ENCODE measurements around the gene RFTN1. TPM values are rescaled to one million over a fixed set of nuclear protein-coding genes. Genes with fewer than 3 reads are reported as not detected.
A peak's percentile ranks its signal among the peaks of the same experiment; 100 is the strongest.

The RFTN1 gene
- total RNA-seq, 1 donor from 2014 or later: 93.7 TPM

DNA sequence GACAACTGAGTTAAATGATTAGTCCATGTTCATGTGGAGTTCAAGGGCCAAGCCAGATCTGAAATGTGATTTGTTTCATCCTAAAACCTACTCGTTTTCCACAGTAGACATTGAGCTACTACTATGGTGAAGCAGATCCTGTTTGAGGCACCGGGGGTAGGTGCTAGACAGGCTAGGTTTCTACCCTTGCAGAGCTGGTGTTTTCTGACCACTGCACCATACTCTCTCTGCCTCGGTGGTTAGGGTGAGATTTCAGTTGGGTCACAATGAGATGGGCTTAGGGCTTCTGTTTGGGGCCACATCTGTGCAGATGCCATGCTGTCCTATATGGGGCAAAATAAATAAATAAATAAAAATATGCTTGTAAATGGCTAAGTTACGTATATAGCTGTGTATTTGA is 149.2 kb downstream of the RFTN1 start:
- no peaks in the 10 kb centered on the region for H3K9me3 Mint-ChIP-seq
- DNase-seq (ENCODE audit: low spot score): no peak
- H3K36me3 Mint-ChIP-seq (ENCODE audit: low read depth): peaks cover 67% of the 10 kb centered on the region
- H3K4me1 Mint-ChIP-seq (ENCODE audit: low read depth): peaks cover 18% of the 10 kb centered on the region
- H3K27me3 Mint-ChIP-seq (ENCODE audit: low read depth): no peaks in the 10 kb centered on the region
- intact Hi-C loops (cut with micrococcal nuclease): no loop called here
- H3K27ac Mint-ChIP-seq: no peak overlapping the region
- H3K4me3 Mint-ChIP-seq (ENCODE audit: low read depth): no peak overlapping the region

DNA sequence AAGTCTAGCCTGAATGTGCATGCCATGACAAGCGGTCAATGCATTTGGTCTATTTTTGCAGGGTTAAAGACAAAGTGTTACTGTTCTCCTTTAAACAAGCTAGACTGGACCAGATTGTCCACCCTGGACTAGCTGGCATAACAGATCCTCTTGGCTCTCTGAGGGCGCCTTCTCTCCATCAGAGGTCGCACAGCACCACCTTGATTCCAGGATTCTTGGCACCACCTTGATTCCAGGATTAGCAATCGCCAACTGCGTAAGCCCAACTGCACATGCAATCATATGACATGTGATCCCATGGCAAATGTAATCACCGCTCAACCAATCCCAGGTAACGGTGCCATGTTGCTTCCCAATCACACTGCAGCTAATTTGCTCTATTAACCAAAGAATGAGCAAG is 149.9 kb downstream of the RFTN1 start:
- intact Hi-C loops (cut with micrococcal nuclease): no loop called here
- Mint-ChIP-seq H3K9me3 (no peaks in the 10 kb centered on the region), H3K27ac (no peak overlapping the region), H3K4me1 (ENCODE audit: low read depth) (peaks cover 19% of the 10 kb centered on the region), H3K4me3 (ENCODE audit: low read depth) (no peak overlapping the region), H3K27me3 (ENCODE audit: low read depth) (no peaks in the 10 kb centered on the region), H3K36me3 (ENCODE audit: low read depth) (peaks cover 64% of the 10 kb centered on the region)
- no peak for DNase-seq (ENCODE audit: low spot score)

DNA sequence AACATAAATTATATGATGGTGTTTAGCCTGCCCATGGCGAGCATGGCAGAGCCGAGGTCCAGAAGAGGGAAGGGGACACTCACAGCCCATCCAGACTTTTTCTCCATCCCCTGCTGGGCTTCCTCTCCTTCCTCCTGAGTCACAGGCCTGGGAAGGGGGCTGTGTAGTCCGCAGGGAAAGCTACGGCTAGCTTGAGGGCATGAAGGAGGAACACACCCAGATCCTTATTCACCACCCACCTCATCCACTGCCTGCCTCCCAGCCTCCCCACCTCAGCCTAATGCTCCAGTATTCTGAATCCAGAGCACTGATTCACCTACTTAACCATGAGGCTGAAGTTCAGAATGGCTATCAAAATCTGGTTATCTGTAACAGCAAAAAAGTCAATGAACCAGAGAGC is 150.7 kb downstream of the RFTN1 start:
- Mint-ChIP-seq H3K4me1 (ENCODE audit: low read depth) (peaks cover 19% of the 10 kb centered on the region), H3K9me3 (no peaks in the 10 kb centered on the region), H3K27ac (no peak overlapping the region), H3K36me3 (ENCODE audit: low read depth) (peaks cover 59% of the 10 kb centered on the region), H3K4me3 (ENCODE audit: low read depth) (no peak overlapping the region), H3K27me3 (ENCODE audit: low read depth) (no peaks in the 10 kb centered on the region)
- intact Hi-C loops (cut with micrococcal nuclease): no loop called here
- DNase-seq (ENCODE audit: low spot score): no peak

GRCh38 chr3:16361087-16361486 is 152.4 kb downstream of the RFTN1 start:
- H3K27ac Mint-ChIP-seq: peak overlapping the region; percentile 13
- H3K36me3 Mint-ChIP-seq (ENCODE audit: low read depth): peaks cover 57% of the 10 kb centered on the region
- intact Hi-C loops (cut with micrococcal nuclease): no loop called here
- no peak overlapping the region for H3K4me3 Mint-ChIP-seq (ENCODE audit: low read depth)
- H3K27me3 Mint-ChIP-seq (ENCODE audit: low read depth): no peaks in the 10 kb centered on the region
- DNase-seq (ENCODE audit: low spot score): no peak
- H3K9me3 Mint-ChIP-seq: no peaks in the 10 kb centered on the region
- H3K4me1 Mint-ChIP-seq (ENCODE audit: low read depth): peaks cover 21% of the 10 kb centered on the region

DNA sequence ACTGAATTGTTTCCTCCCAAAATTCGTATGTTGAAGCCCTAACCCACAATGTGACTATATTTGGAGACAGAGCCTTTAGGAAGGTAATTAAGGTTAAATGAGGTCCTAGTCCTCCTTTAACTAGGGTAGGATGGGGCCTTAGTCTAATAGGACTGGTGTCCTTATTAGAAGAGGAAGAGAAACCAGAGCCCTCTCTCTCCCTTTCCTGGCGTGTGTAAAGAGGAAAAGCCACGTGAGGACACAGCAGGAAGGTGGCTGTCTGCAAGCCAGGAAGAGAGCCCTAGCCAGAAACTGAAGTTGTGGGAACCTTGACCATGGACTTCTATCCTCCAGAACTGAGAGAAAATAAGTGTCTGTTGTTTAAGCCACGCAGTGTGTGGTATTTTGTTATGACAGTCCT is 154.2 kb downstream of the RFTN1 start:
- Mint-ChIP-seq H3K27ac (peak overlapping the region; percentile 38), H3K9me3 (no peaks in the 10 kb centered on the region), H3K4me3 (ENCODE audit: low read depth) (no peak overlapping the region), H3K4me1 (ENCODE audit: low read depth) (peaks cover 21% of the 10 kb centered on the region), H3K27me3 (ENCODE audit: low read depth) (no peaks in the 10 kb centered on the region), H3K36me3 (ENCODE audit: low read depth) (peaks cover 51% of the 10 kb centered on the region)
- DNase-seq (ENCODE audit: low spot score): no peak
- intact Hi-C loops (cut with micrococcal nuclease): no loop called here

DNA sequence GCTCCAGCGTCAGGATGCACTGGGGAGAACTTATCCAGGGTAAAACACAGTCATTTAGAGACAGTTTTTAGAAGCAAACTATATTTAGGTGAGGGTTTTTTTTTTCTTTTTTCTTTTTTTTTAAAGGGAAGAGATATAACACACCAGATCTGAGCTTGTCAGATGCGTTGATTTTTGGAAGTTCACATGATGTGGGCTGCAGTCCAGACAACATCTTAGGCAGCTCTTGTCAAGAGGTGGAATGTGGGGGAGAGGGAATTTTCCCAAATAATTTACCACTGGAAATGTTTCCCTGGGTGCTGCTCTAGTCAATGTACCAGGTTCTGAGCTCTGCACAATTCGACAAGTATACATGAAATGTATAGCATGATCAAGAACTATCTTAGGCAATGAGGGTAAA is 155.2 kb downstream of the RFTN1 start:
- peaks cover 19% of the 10 kb centered on the region for H3K4me1 Mint-ChIP-seq (ENCODE audit: low read depth)
- no peak overlapping the region for H3K4me3 Mint-ChIP-seq (ENCODE audit: low read depth)
- H3K27me3 Mint-ChIP-seq (ENCODE audit: low read depth): no peaks in the 10 kb centered on the region
- H3K36me3 Mint-ChIP-seq (ENCODE audit: low read depth): peaks cover 46% of the 10 kb centered on the region
- intact Hi-C loops (cut with micrococcal nuclease): no loop called here
- no peak for DNase-seq (ENCODE audit: low spot score)
- no peaks in the 10 kb centered on the region for H3K9me3 Mint-ChIP-seq
- H3K27ac Mint-ChIP-seq: no peak overlapping the region

DNA sequence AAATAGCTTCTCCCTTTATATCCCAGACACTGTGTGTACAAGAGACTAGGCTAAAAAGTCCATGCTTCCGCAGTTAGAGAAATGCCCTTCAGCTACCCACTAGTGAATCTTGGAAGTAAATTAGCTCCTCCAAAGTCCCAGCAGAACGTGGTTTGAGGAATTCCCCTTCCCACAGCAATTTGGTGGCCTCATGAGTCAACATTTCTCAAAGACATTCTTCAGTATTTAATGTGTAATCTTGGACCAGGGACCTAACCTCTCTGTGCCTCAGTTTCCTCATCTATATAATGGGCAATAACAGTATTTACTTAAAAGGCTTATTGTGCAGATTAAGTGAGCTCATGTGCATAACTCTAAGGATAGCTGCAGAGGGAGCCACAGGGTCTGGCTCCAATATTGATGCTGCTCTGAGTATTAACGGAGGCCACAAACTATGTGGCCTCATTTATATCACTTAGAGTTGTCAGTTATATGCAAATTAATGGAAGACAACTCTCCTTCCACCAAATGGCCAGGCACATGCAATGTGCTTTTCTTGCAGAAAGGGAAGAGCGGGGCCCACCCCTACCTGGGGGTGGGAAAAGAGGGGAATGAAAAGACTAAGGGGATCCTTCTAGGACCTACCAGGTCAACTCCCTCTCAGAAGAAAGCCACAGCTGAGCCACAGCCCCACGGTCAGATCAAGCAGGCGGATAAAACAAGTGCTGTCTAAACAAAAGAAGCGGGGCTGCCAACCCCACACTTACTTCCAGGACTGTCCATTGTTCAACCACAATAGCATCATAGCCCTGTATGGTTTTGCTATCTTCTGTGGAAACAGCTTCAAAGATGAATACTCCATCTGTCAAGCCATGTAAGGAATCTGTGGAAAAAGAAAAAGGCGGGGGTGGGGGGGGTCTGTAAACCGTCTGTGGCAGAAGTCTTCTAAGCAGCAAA is 156.0 kb downstream of the RFTN1 start:
- intact Hi-C loops (cut with micrococcal nuclease): no loop called here
- H3K36me3 Mint-ChIP-seq (ENCODE audit: low read depth): peaks cover 46% of the 10 kb centered on the region
- DNase-seq (ENCODE audit: low spot score): no peak
- H3K9me3 Mint-ChIP-seq: no peaks in the 10 kb centered on the region
- no peaks in the 10 kb centered on the region for H3K27me3 Mint-ChIP-seq (ENCODE audit: low read depth)
- no peak overlapping the region for H3K4me3 Mint-ChIP-seq (ENCODE audit: low read depth)
- H3K27ac Mint-ChIP-seq: no peak overlapping the region
- H3K4me1 Mint-ChIP-seq (ENCODE audit: low read depth): peaks cover 19% of the 10 kb centered on the region

DNA sequence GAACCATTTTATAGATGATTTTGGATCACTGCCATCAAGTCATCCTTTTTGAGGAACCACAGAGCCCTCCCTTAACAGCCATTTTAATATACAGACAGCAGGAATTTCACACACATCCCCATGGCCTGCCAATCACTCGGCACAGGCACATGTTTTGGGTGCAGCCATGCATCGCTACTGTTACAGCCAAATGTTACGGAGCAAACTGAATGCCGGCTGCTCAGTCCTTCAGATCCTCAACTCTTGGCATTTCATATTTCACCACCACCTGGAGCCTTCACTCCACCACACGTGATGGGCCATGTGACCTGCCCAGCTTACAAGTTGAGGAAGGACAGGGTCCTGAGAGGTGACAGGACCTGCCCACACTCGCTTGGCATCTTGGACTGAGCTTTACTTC is 157.7 kb downstream of the RFTN1 start:
- Mint-ChIP-seq H3K9me3 (no peaks in the 10 kb centered on the region), H3K27ac (no peak overlapping the region), H3K27me3 (ENCODE audit: low read depth) (no peaks in the 10 kb centered on the region), H3K36me3 (ENCODE audit: low read depth) (peaks cover 40% of the 10 kb centered on the region), H3K4me3 (ENCODE audit: low read depth) (no peak overlapping the region), H3K4me1 (ENCODE audit: low read depth) (peaks cover 13% of the 10 kb centered on the region)
- intact Hi-C loops (cut with micrococcal nuclease): no loop called here
- DNase-seq (ENCODE audit: low spot score): no peak

GRCh38 chr3:16354291-16354690 is 159.2 kb downstream of the RFTN1 start:
- no peaks in the 10 kb centered on the region for H3K27me3 Mint-ChIP-seq (ENCODE audit: low read depth)
- H3K9me3 Mint-ChIP-seq: no peaks in the 10 kb centered on the region
- H3K36me3 Mint-ChIP-seq (ENCODE audit: low read depth): peaks cover 53% of the 10 kb centered on the region
- DNase-seq (ENCODE audit: low spot score): no peak
- peaks cover 9% of the 10 kb centered on the region for H3K4me1 Mint-ChIP-seq (ENCODE audit: low read depth)
- no peak overlapping the region for H3K27ac Mint-ChIP-seq
- intact Hi-C loops (cut with micrococcal nuclease): no loop called here
- H3K4me3 Mint-ChIP-seq (ENCODE audit: low read depth): no peak overlapping the region

- intact Hi-C loops (cut with micrococcal nuclease): no loop called here
- Mint-ChIP-seq H3K4me1 (ENCODE audit: low read depth) (peaks cover 4% of the 10 kb centered on the region), H3K36me3 (ENCODE audit: low read depth) (peaks cover 66% of the 10 kb centered on the region), H3K9me3 (no peaks in the 10 kb centered on the region), H3K27ac (no peak overlapping the region), H3K4me3 (ENCODE audit: low read depth) (no peak overlapping the region), H3K27me3 (ENCODE audit: low read depth) (no peaks in the 10 kb centered on the region)
- no peak for DNase-seq (ENCODE audit: low spot score)
These were observed 161.1 kb downstream of the RFTN1 start for GRCh38 chr3:16352428-16352827.

DNA sequence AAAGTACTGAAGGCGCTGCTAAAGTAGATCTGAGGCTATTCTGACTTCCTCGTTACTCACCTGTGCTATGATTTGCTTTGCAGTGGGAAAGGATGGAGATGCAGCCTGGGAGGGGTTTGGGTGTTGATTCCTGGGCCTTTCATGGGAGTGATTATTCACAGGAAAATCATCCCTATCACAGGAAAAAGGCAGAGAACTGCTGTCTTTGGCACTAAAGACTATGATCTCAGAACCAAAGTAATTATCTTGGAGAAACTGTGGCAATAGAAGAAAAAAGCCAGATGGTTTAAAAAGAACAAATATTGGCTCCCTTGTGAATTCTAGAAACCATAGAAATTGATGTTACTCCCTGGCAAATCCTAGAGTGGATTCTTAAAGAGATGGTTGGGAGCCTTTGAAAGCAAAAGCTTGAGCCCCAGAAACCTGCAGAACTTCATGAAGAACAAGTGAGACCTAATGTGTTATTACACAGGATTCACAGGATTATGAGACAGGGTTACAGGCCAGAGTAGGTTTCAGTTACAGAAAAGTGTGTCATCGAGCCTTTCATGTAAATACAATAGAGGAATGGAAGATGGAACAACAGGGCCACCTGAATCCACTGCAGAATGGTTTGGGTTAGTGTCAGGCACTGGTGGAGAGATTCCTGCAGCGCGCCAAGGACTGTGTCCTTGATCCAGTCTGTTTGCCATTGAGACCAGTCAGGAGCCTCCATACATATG is 162.7 kb downstream of the RFTN1 start:
- DNase-seq (ENCODE audit: low spot score): no peak
- no peaks in the 10 kb centered on the region for H3K27me3 Mint-ChIP-seq (ENCODE audit: low read depth)
- H3K4me1 Mint-ChIP-seq (ENCODE audit: low read depth): peaks cover 5% of the 10 kb centered on the region
- H3K4me3 Mint-ChIP-seq (ENCODE audit: low read depth): no peak overlapping the region
- H3K9me3 Mint-ChIP-seq: no peaks in the 10 kb centered on the region
- H3K36me3 Mint-ChIP-seq (ENCODE audit: low read depth): peaks cover 71% of the 10 kb centered on the region
- no peak overlapping the region for H3K27ac Mint-ChIP-seq
- intact Hi-C loops (cut with micrococcal nuclease): no loop called here

GRCh38 chr3:16349986-16350596 is 163.4 kb downstream of the RFTN1 start:
- DNase-seq (ENCODE audit: low spot score): no peak
- H3K36me3 Mint-ChIP-seq (ENCODE audit: low read depth): peaks cover 77% of the 10 kb centered on the region
- intact Hi-C loops (cut with micrococcal nuclease): no loop called here
- H3K27ac Mint-ChIP-seq: no peak overlapping the region
- no peak overlapping the region for H3K4me3 Mint-ChIP-seq (ENCODE audit: low read depth)
- H3K4me1 Mint-ChIP-seq (ENCODE audit: low read depth): peaks cover 5% of the 10 kb centered on the region
- no peaks in the 10 kb centered on the region for H3K9me3 Mint-ChIP-seq
- no peaks in the 10 kb centered on the region for H3K27me3 Mint-ChIP-seq (ENCODE audit: low read depth)

DNA sequence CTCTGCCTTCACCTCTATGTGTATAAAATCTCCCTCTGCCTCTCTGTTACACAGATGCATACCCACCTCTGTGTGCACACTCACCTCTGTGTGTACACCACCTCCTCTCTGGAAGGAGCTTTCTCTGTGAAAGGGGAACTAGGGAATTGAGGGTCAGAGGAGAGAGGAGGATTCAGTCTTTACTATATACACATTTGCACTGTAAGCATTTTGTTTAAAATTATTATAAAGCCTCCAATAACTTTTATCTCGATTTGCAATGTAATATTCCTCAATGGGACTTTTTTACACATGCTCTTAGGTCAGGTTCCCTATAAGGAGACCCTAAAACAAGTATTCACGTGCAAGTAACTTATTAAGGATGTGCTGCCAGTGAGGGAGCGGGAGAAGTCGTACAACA is 166.0 kb downstream of the RFTN1 start:
- intact Hi-C loops (cut with micrococcal nuclease): no loop called here
- no peak overlapping the region for H3K4me3 Mint-ChIP-seq (ENCODE audit: low read depth)
- H3K4me1 Mint-ChIP-seq (ENCODE audit: low read depth): peaks cover 16% of the 10 kb centered on the region
- no peak for DNase-seq (ENCODE audit: low spot score)
- H3K27ac Mint-ChIP-seq: no peak overlapping the region
- H3K27me3 Mint-ChIP-seq (ENCODE audit: low read depth): no peaks in the 10 kb centered on the region
- H3K9me3 Mint-ChIP-seq: no peaks in the 10 kb centered on the region
- peaks cover 86% of the 10 kb centered on the region for H3K36me3 Mint-ChIP-seq (ENCODE audit: low read depth)
